ENCODE measurements around the gene SPSB1. TPM values are rescaled to one million over a fixed set of nuclear protein-coding genes. Genes with fewer than 3 reads are reported as not detected.

SPSB1 gene
- total RNA-seq, 3 donors from 2014 or later (not counting 1 experiment from before 2014, with no cell fraction given), result 0.82 to 3.0 (median 1.5) TPM

DNA sequence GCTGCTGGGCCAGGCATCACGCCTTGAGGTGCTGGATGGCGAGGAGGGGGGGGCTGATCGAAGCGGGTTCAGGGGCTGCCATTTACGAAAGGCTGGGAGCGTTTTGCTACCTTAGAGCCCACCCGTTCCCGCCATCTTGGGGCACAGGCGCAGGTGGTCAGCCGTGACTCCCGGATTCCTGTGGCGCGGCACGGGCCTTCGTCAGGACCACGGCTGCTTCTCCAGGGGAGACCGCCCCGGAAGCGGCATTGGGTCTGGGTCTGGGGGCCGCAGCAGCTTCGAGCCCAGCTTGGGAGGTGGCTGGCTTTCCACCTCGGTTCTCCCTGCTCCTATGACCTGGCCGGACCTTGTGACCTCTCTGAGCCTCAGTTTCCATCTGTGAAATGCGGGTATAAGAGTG, 23.8 kb downstream of the SPSB1 start:
- no peaks in the 10 kb centered on the region for H3K36me3 Mint-ChIP-seq
- no peak overlapping the region for H3K27ac Mint-ChIP-seq
- no peak overlapping the region for H3K4me3 Mint-ChIP-seq
- H3K27me3 Mint-ChIP-seq (ENCODE audit: low read depth in 2 of 2), result no peaks in the 10 kb centered on the region
- intact Hi-C loops (cut with micrococcal nuclease), result no loop called here
- no peaks in the 10 kb centered on the region for H3K9me3 ChIP-seq (ENCODE audit: control insufficient read depth, insufficient read depth, low read length)
- no peaks in the 10 kb centered on the region for H3K27me3 ChIP-seq (ENCODE audit: control insufficient read depth, insufficient read depth, low read length)
- no peak overlapping the region for H3K4me3 ChIP-seq (ENCODE audit: low read length)
- 96% methylated on average over 24 of the region's 24 CpGs for WGBS (ENCODE audit: insufficient coverage)
- TF ChIP-seq, protein P1, sequence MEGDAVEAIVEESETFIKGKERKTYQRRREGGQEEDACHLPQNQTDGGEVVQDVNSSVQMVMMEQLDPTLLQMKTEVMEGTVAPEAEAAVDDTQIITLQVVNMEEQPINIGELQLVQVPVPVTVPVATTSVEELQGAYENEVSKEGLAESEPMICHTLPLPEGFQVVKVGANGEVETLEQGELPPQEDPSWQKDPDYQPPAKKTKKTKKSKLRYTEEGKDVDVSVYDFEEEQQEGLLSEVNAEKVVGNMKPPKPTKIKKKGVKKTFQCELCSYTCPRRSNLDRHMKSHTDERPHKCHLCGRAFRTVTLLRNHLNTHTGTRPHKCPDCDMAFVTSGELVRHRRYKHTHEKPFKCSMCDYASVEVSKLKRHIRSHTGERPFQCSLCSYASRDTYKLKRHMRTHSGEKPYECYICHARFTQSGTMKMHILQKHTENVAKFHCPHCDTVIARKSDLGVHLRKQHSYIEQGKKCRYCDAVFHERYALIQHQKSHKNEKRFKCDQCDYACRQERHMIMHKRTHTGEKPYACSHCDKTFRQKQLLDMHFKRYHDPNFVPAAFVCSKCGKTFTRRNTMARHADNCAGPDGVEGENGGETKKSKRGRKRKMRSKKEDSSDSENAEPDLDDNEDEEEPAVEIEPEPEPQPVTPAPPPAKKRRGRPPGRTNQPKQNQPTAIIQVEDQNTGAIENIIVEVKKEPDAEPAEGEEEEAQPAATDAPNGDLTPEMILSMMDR (IDR thresholded peaks at IDR 0.05), result no peak
- no peaks in the 10 kb centered on the region for H3K36me3 ChIP-seq (ENCODE audit: control insufficient read depth, insufficient read depth, low read length)
- H3K4me1 ChIP-seq (ENCODE audit: control insufficient read depth, insufficient read depth, low read length), result peaks cover 5% of the 10 kb centered on the region
- H3K9me3 Mint-ChIP-seq, result no peaks in the 10 kb centered on the region
- ATAC-seq (no peak), DNase-seq (no peak)
- no peak overlapping the region for H3K27ac ChIP-seq (ENCODE audit: low read length)
- peaks cover 0 to 5% of the 10 kb centered on the region in 2 donors for H3K4me1 Mint-ChIP-seq

DNA sequence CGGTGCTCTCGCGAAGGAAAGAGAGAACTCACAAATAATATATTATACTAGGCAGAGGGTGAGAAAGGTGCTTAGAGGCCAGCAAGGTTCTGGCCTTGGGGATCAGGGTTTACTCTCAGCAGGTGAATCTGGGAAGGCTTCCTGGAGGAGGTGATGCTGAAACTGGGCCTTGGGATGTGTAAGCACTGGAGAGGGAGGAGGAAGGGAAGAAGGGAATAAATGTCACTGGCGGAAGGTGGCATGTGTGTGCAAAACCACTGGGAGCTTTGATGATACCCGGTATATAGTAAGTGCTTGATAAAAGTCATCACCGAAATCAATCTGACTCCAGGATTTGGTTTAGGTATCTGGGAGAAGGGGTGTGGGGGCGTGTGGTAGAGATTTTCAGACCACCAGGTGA, 24.4 kb downstream of the SPSB1 start:
- H3K27ac Mint-ChIP-seq, result no peak overlapping the region
- intact Hi-C loops (cut with micrococcal nuclease), result no loop called here
- WGBS (ENCODE audit: insufficient coverage), result 93% methylated on average over 4 of the region's 7 CpGs

DNA sequence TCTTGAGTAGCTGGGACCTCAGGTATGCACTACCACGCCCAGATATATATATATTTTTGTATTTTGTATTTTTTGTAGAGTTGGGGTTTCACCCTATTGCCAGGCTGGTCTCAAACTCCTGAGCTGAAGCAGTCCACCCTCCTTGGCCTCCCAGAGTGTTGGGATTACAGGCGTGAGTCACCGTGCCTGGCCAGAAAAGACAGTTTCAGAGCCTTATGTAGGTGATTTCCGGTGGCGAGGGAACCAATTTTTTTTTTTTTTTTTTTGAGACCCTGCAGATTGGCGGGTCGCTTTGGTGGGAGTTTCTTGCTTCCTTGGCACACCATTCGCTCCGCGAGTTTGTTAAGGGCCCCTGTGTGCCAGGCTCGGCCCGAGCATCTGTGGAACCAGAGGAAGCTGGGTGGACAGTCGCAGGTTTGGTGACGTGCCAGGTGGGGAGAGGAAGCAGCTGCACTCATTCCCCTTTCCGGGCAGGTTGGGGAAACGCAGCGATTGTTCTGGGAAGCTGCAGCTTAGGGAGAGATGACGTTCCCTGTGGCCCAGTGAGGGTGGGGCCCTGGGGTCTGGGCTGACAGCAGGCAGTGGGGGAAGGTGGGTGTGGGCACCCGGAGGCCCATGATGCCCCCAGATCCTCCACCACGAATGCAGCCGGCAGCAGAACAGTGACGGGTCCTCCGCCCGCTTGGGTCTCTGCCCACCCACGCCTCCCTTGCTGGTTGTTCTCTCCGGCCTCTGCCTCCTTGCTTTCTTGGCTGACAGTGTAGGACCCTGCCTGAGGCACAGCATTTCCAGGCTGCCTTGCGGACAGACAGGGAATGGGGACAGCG, 25.1 kb downstream of the SPSB1 start:
- ATAC-seq (no peak), DNase-seq (no peak)
- intact Hi-C loops (cut with micrococcal nuclease), result no loop called here
- TF ChIP-seq, protein P1 (IDR thresholded peaks at IDR 0.05), result no peak
- no peaks in the 10 kb centered on the region for H3K27me3 ChIP-seq (ENCODE audit: control insufficient read depth, insufficient read depth, low read length)
- no peak overlapping the region for H3K27ac Mint-ChIP-seq
- H3K9me3 ChIP-seq (ENCODE audit: control insufficient read depth, insufficient read depth, low read length), result no peaks in the 10 kb centered on the region
- WGBS (ENCODE audit: insufficient coverage), result 27% methylated on average over 27 of the region's 28 CpGs
- H3K9me3 Mint-ChIP-seq, result no peaks in the 10 kb centered on the region
- no peaks in the 10 kb centered on the region for H3K36me3 Mint-ChIP-seq
- H3K4me1 Mint-ChIP-seq, result peaks cover 0 to 5% of the 10 kb centered on the region in 2 donors
- H3K4me3 Mint-ChIP-seq, result no peak overlapping the region
- no peak overlapping the region for H3K4me3 ChIP-seq (ENCODE audit: low read length)
- peaks cover 5% of the 10 kb centered on the region for H3K4me1 ChIP-seq (ENCODE audit: control insufficient read depth, insufficient read depth, low read length)
- H3K36me3 ChIP-seq (ENCODE audit: control insufficient read depth, insufficient read depth, low read length), result no peaks in the 10 kb centered on the region
- no peak overlapping the region for H3K27ac ChIP-seq (ENCODE audit: low read length)
- no peaks in the 10 kb centered on the region for H3K27me3 Mint-ChIP-seq (ENCODE audit: low read depth in 2 of 2)

More for the DNA sequence above, 24.4 kb downstream of the SPSB1 start:
- Histone ChIP-seq H3K4me3 (ENCODE audit: low read length) (no peak overlapping the region), H3K4me1 (ENCODE audit: control insufficient read depth, insufficient read depth, low read length) (peaks cover 5% of the 10 kb centered on the region), H3K36me3 (ENCODE audit: control insufficient read depth, insufficient read depth, low read length) (no peaks in the 10 kb centered on the region), H3K27me3 (ENCODE audit: control insufficient read depth, insufficient read depth, low read length) (no peaks in the 10 kb centered on the region), H3K27ac (ENCODE audit: low read length) (no peak overlapping the region), H3K9me3 (ENCODE audit: control insufficient read depth, insufficient read depth, low read length) (no peaks in the 10 kb centered on the region)
- Mint-ChIP-seq H3K4me1 (peaks cover 0 to 5% of the 10 kb centered on the region in 2 donors), H3K27me3 (ENCODE audit: low read depth in 2 of 2) (no peaks in the 10 kb centered on the region), H3K9me3 (no peaks in the 10 kb centered on the region), H3K4me3 (no peak overlapping the region), H3K36me3 (no peaks in the 10 kb centered on the region)
- ATAC-seq (no peak), DNase-seq (no peak)
- TF ChIP-seq, protein P1 (IDR thresholded peaks at IDR 0.05), result no peak

All from natural killer cell (primary cell).